ENCODE measurements around the gene SPG11.
"Not testable (repeated sequence)": the region's sequence is repeated elsewhere in the genome, so short reads cannot be mapped to it uniquely, and the experiment has no call there.

SPG11 gene

GRCh38 chr15:44598892-44599291, 64.6 kb downstream of the SPG11 start:
- DNase-seq = no peak

GRCh38 chr15:44598066-44598465, 65.4 kb downstream of the SPG11 start:
- DNase-seq = no peak

- DNase-seq = no peak
Observed at GRCh38 chr15:44596511-44597010, 66.9 kb downstream of the SPG11 start.

- no peak for DNase-seq
Observed at GRCh38 chr15:44595656-44596510, 67.6 kb downstream of the SPG11 start.

GRCh38 chr15:44595246-44595645, 68.2 kb downstream of the SPG11 start:
- no peak for DNase-seq

GRCh38 chr15:44593042-44593736, 70.3 kb downstream of the SPG11 start:
- DNase-seq = no peak

- no peak for DNase-seq
Observed at GRCh38 chr15:44591326-44591725, 72.1 kb downstream of the SPG11 start.

- no peak for DNase-seq
Observed at GRCh38 chr15:44588541-44588940, 74.9 kb downstream of the SPG11 start.

GRCh38 chr15:44585633-44586032, 77.8 kb downstream of the SPG11 start:
- DNase-seq = no peak

GRCh38 chr15:44584162-44584749, 79.2 kb downstream of the SPG11 start:
- peak; percentile 65 for DNase-seq

- DNase-seq = no peak
Observed at GRCh38 chr15:44580105-44580504, 83.4 kb downstream of the SPG11 start.

- DNase-seq = no peak
Observed at GRCh38 chr15:44574734-44575133, 88.7 kb downstream of the SPG11 start.

- DNase-seq = no peak
Observed at GRCh38 chr15:44573386-44573785, 90.1 kb downstream of the SPG11 start.

GRCh38 chr15:44570361-44570760, 93.1 kb downstream of the SPG11 start:
- DNase-seq = no peak

GRCh38 chr15:44569316-44569715, 94.1 kb downstream of the SPG11 start:
- no peak for DNase-seq

GRCh38 chr15:44568338-44568737, 95.1 kb downstream of the SPG11 start:
- no peak for DNase-seq

- DNase-seq = no peak
Observed at GRCh38 chr15:44566155-44566540, 97.3 kb downstream of the SPG11 start.

GRCh38 chr15:44565387-44566154, 97.9 kb downstream of the SPG11 start:
- no peak for DNase-seq

- DNase-seq = not testable (repeated sequence)
Observed at GRCh38 chr15:44560926-44561325, 102.5 kb downstream of the SPG11 start.

GRCh38 chr15:44554934-44555723, 108.3 kb downstream of the SPG11 start:
- DNase-seq = no peak

- no peak for DNase-seq
Observed at GRCh38 chr15:44550734-44551133, 112.7 kb downstream of the SPG11 start.

GRCh38 chr15:44550256-44550655, 113.2 kb downstream of the SPG11 start:
- DNase-seq = no peak

Measured in stimulated activated CD4-positive, alpha-beta T cell treated with anti-CD3 and anti-CD28 coated beads, Interleukin-4, amount 100 ng/mL, for 1 hour (primary cell).